Right lobe of liver (tissue), 6 donors: ENCODE results near the gene HAT1. TPM values are rescaled to one million over a fixed set of nuclear protein-coding genes. Genes with fewer than 3 reads are reported as not detected.

Experiments
- ATAC-seq, 4 donors: fragments of 200-7000 bp; cut with Tn5 transposase; one replicate each; pipeline ENCODE4 v1.9.1; 2020; ENCODE audit warnings: mild to moderate bottlenecking in 4 of 4, moderate library complexity in 4 of 4
- DNase-seq, 3 donors: peaks; one replicate each; pipeline ENCODE4 v3.0.0-alpha.2; 2020
- H3K27ac ChIP-seq, 3 donors: fragments of 200-600 bp; one replicate each; pipeline ENCODE4 v1.8.0; 2022
- H3K27me3 ChIP-seq, 2 donors: fragments of 200-600 bp; one replicate each; pipeline ENCODE4 v1.8.0; 2022
- H3K36me3 ChIP-seq, 4 donors: fragments of 200-600 bp; sonication (generic) in 1 of 4; one replicate each; pipeline versions ENCODE4 v1.5.1 to v1.8.0; 2017 to 2022; ENCODE audit warnings: control low read depth in 1 of 4
- H3K4me1 ChIP-seq, 4 donors: fragments of 200-600 bp; sonication (generic) in 1 of 4; one replicate each; pipeline versions ENCODE4 v1.5.1 to v1.8.0; 2017 to 2022; ENCODE audit warnings: control low read depth in 1 of 4
- H3K4me3 ChIP-seq, 3 donors: fragments of 200-600 bp; one replicate each; pipeline ENCODE4 v1.8.0; 2022
- H3K9me3 ChIP-seq, 4 donors: fragments of 200-600 bp; sonication (generic) in 1 of 4; one replicate each; pipeline versions ENCODE4 v1.5.1 to v1.8.0; 2017 to 2022; ENCODE audit warnings: control low read depth in 1 of 4
- CTCF ChIP-seq, 4 donors: fragments of 200-600 bp in 3 of 4; fragments of 450-650 bp in 1 of 4; IDR thresholded peaks; one replicate each; pipeline versions ENCODE4 v1.5.1 to v1.8.0; 2016 to 2022; ENCODE audit warnings: antibody characterized with exemption in 4 of 4, mild to moderate bottlenecking in 2 of 4
- POLR2A ChIP-seq: fragments of 450-650 bp; IDR thresholded peaks from one replicate; pipeline ENCODE4 v1.6.1; 2017; ENCODE audit warnings: antibody characterized with exemption, mild to moderate bottlenecking
- WGBS: methylation state at CpG from one replicate; pipeline ENCODE4 v1.1.6; 2018; ENCODE audit warnings: low coverage, low lambda C conversion rate; ENCODE audit not compliant: insufficient coverage; ENCODE audit errors: missing lambda C conversion rate; 5-methylcytosine and 5-hydroxymethylcytosine counted together
- intact Hi-C, 2 donors: fragments of 100-400 bp; cut with DNase I; formaldehyde crosslinking; loops; one replicate each; pipeline versions ENCODE4 v1.11.2 to v1.14.1; 2022
- total RNA-seq, 6 experiments: library from RNA; depleted of rRNA in 2 of 6; stranded (reverse); fragments of >200 nt in 2 of 6; fragmentation: NEBNext Ultra II Directional in 3 of 6; extraction: Animal tissue kit (Norgen Biotek cat#: 25700) in 3 of 6; gene quantifications; one replicate each; pipeline versions ENCODE4 v1.1.0 to v1.2.4, GENCODE V29; 2016 to 2023
- donor health status: DM: no; HTN: yes; CAD: no.
- donor health status: DM: no; HTN: no; CAD: no.
- donor health status: DM: no; HTN: no; CAD: no.
- donor health status: DM: no; HTN: yes; CAD: no.
- donor health status: DM: no; HTN: yes; CAD: no.

Gene HAT1
- total RNA-seq, 6 experiments from 2014 or later, result 10.7 to 16.3 (median 13.4) TPM

DNA sequence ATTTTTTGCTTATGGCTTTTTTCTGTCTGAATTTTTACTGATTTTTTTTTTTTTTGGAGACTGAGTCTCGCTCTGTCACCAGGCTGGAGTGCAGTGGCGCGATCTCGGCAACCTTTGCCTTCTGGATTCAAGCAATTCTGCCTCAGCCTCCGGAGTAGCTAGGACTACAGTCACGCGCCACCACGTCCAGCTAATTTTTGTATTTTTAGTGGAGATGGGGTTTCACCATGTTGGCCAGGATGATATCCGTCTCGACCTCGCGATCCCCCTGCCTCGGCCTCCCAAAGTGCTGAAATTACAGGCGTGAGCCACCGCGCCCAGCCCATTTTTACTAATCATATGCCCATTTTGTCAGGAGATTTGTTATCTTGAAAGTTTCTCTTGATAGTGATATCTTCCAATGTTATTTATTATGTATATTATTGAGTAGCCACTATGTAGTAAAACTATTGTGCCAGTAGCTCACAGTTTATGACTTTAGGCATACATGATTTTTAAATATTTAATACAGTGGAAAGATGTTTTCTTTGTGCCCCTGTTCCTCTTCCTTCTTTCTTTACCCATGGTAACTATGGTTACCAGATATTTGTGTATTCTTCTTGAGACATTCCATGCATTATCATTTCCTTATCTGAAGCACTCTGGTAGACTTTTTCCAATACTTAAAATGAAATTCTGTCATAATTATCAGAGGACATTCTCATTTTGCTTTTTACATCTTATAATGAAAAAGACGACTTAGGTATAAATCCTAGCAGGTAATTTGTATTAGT is 2.1 kb downstream of the HAT1 start:
- 94% methylated on average over 12 of the region's 17 CpGs for WGBS
- ATAC-seq, result no peak
- no peak overlapping the region for H3K4me3 ChIP-seq

GRCh38 chr2:171930385-171930784 is 8.1 kb downstream of the HAT1 start:
- no peak overlapping the region for H3K4me3 ChIP-seq
- intact Hi-C loops, result no loop called here
- H3K27me3 ChIP-seq, result no peaks in the 10 kb centered on the region
- no peaks in the 10 kb centered on the region for H3K36me3 ChIP-seq
- no peaks in the 10 kb centered on the region for H3K4me1 ChIP-seq
- DNase-seq, result no peak
- WGBS, result 92% methylated on average over 3 of the region's 4 CpGs
- H3K27ac ChIP-seq, result no peak overlapping the region
- no peak for ATAC-seq
- no peaks in the 10 kb centered on the region for H3K9me3 ChIP-seq
- TF ChIP-seq CTCF (IDR thresholded peaks at IDR 0.05) (no peak), POLR2A (no peak)

More for the DNA sequence above, 2.1 kb downstream of the HAT1 start:
- Histone ChIP-seq H3K27ac (no peak overlapping the region), H3K9me3 (no peaks in the 10 kb centered on the region), H3K36me3 (no peaks in the 10 kb centered on the region), H3K27me3 (no peaks in the 10 kb centered on the region), H3K4me1 (peaks cover 0 to 9% (median 2%) of the 10 kb centered on the region in 4 donors)
- TF ChIP-seq CTCF (IDR thresholded peaks at IDR 0.05), result no peak
- no peak for TF ChIP-seq POLR2A
- intact Hi-C loops, result no loop called here
- no peak for DNase-seq

DNA sequence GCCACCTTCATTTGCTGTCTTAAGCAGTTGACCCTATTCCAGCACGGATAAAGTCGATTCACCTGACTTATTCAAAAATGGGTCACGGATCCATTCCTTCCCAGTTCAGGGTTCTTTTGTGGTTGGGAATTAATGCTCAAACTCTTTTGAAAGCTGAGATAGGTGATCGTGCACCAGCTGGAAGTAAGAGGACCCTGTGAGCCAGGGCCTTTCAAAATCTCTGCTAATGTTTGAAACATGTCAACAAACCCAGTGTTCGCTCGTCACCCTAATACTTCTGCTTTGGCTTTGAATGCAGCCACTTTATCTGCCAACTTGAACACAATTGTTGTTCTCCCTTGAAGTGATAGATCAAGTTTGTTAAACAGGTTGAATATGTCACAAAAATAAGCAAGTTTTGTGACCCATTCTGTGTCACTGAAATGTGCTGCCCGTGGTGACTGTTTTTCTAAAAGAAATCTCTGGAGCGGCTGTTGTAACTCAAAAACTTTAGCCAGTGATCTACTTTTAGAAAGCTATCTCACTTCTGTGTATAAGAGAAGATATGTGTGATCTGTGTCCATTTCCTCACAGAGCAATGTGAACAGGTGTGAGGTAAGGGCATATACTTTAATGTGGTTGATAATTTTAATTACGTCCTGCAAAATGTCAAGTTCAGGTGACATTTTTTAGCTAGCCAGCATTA is 16.9 kb downstream of the HAT1 start:
- intact Hi-C loops, result no loop called here
- 83% methylated on average over 6 of the region's 9 CpGs for whole genome bisulfite sequencing

GRCh38 chr2:171939743-171940071 is 17.4 kb downstream of the HAT1 start:
- no peaks in the 10 kb centered on the region for H3K4me1 ChIP-seq
- no peak for TF ChIP-seq POLR2A
- TF ChIP-seq CTCF (IDR thresholded peaks at IDR 0.05), result no peak
- H3K36me3 ChIP-seq, result no peaks in the 10 kb centered on the region
- 80% methylated on average over 3 of the region's 4 CpGs for WGBS
- intact Hi-C loops, result no loop called here
- DNase-seq (no peak), ATAC-seq (no peak)
- H3K27me3 ChIP-seq, result no peaks in the 10 kb centered on the region
- H3K27ac ChIP-seq, result no peak overlapping the region
- H3K4me3 ChIP-seq, result no peak overlapping the region
- H3K9me3 ChIP-seq, result no peaks in the 10 kb centered on the region

More for the DNA sequence above, 16.9 kb downstream of the HAT1 start:
- Histone ChIP-seq H3K27ac (no peak overlapping the region), H3K27me3 (no peaks in the 10 kb centered on the region), H3K4me3 (no peak overlapping the region), H3K9me3 (no peaks in the 10 kb centered on the region), H3K4me1 (no peaks in the 10 kb centered on the region), H3K36me3 (no peaks in the 10 kb centered on the region)
- ATAC-seq, result no peak
- TF ChIP-seq CTCF (IDR thresholded peaks at IDR 0.05) (no peak), POLR2A (no peak)
- no peak for DNase-seq
